Measurements from ENCODE around the gene SEC31A.

- TF ChIP-seq CTCF (conservative IDR thresholded peaks at IDR 0.05; ENCODE audit: low read depth, low read length): no peak
- no peak for TF ChIP-seq POLR2A (IDR thresholded peaks at IDR 0.05; ENCODE audit: low read depth, low read length)
- no peak for TF ChIP-seq RAD21 (IDR thresholded peaks at IDR 0.05; ENCODE audit: low read length)
- TF ChIP-seq CEBPB (IDR thresholded peaks at IDR 0.05; ENCODE audit: low read depth, low read length): no peak
- TF ChIP-seq BHLHE40 (IDR thresholded peaks at IDR 0.05; ENCODE audit: low read depth, low read length): no peak
- no peak for TF ChIP-seq SMC3 (IDR thresholded peaks at IDR 0.05; ENCODE audit: low read depth, low read length)
- no peak for TF ChIP-seq FOS (IDR thresholded peaks at IDR 0.05; ENCODE audit: low read depth, low read length)
- no peak for TF ChIP-seq MXI1 (IDR thresholded peaks at IDR 0.05; ENCODE audit: borderline replicate concordance, low read depth, low read length)
- TF ChIP-seq USF2 (IDR thresholded peaks at IDR 0.05; ENCODE audit: low read depth, low read length): no peak
- TF ChIP-seq RCOR1 (IDR thresholded peaks at IDR 0.05; ENCODE audit: insufficient replicate concordance, low read length): no peak
- TF ChIP-seq ELK1 (IDR thresholded peaks at IDR 0.05; ENCODE audit: borderline replicate concordance, low read depth, low read length): no peak
- no peak for TF ChIP-seq MAFK (IDR thresholded peaks at IDR 0.05; ENCODE audit: low read depth, low read length)
These were observed 110.2 kb downstream of the SEC31A start for GRCh38 chr4:82780752-82781231.

Data from IMR-90 (cell line).